WTC11 (cell line): Measurements from ENCODE around the gene RNF4. TPM values are rescaled to one million over a fixed set of nuclear protein-coding genes. Genes with fewer than 3 reads are reported as not detected.
A peak's percentile ranks its signal among the peaks of the same experiment; 100 is the strongest.

ENCODE experiments used
- ATAC-seq: fragments of 200-7000 bp; cut with Tn5 transposase; 2 replicates; pipeline ENCODE4 v1.10.0; 2021; ENCODE audit warnings: mild to moderate bottlenecking, moderate library complexity
- CTCF ChIA-PET: fragments of 300-600 bp; sonication (Branson Sonifier 250); formaldehyde crosslinking; loops from one replicate; lab custom pipeline; 2021; ENCODE audit warnings: antibody characterized with exemption; lab: Charles Lee
- POLR2A ChIA-PET: fragments of 350-600 bp; sonication (Branson Sonifier 250); formaldehyde crosslinking; loops from one replicate; lab custom pipeline; 2021; ENCODE audit warnings: antibody characterized with exemption; lab: Charles Lee
- DNase-seq: peaks from one replicate; pipeline ENCODE4 v3.0.0; 2021; ENCODE audit warnings: low spot score
- H3K27ac Mint-ChIP-seq: 2 replicates; pipeline ENCODE4 v1.8.0; 2021; ENCODE audit warnings: mixed read lengths
- H3K27me3 Mint-ChIP-seq: 2 replicates; pipeline ENCODE4 v1.8.0; 2021; ENCODE audit warnings: low read depth, mild to moderate bottlenecking, moderate library complexity, mixed read lengths
- H3K36me3 Mint-ChIP-seq: 2 replicates; pipeline ENCODE4 v1.8.0; 2021; ENCODE audit warnings: mixed read lengths
- H3K4me1 Mint-ChIP-seq: 2 replicates; pipeline ENCODE4 v1.8.0; 2022; ENCODE audit warnings: mixed read lengths
- H3K4me3 Mint-ChIP-seq: 2 replicates; pipeline ENCODE4 v1.8.0; 2021; ENCODE audit warnings: mild to moderate bottlenecking, moderate library complexity, mixed read lengths
- H3K9me3 Mint-ChIP-seq: 2 replicates; pipeline ENCODE4 v1.8.0; 2021; ENCODE audit warnings: mixed read lengths
- ATF1 ChIP-seq: sonication (generic); formaldehyde crosslinking; IDR thresholded peaks from 2 replicates; pipeline ENCODE4 v1.8.1; 2023; ENCODE audit warnings: mild to moderate bottlenecking, moderate library complexity, missing genetic modification reagents
- CREM ChIP-seq: sonication (generic); formaldehyde crosslinking; IDR thresholded peaks from 2 replicates; pipeline ENCODE4 v1.8.1; 2022; ENCODE audit warnings: mild to moderate bottlenecking, missing genetic modification reagents, moderate library complexity
- KAT7 ChIP-seq: sonication (generic); formaldehyde crosslinking; IDR thresholded peaks from 2 replicates; pipeline ENCODE4 v1.8.1; 2023; ENCODE audit warnings: missing genetic modification reagents, mild to moderate bottlenecking, borderline replicate concordance
- NFE2L1 ChIP-seq: sonication (generic); formaldehyde crosslinking; IDR thresholded peaks from 2 replicates; pipeline ENCODE4 v1.8.1; 2023; ENCODE audit warnings: missing genetic modification reagents
- NR3C1 ChIP-seq: sonication (generic); formaldehyde crosslinking; conservative IDR thresholded peaks from 2 replicates; pipeline ENCODE4 v1.8.1; 2023; ENCODE audit warnings: low read depth, mild to moderate bottlenecking, missing genetic modification reagents
- RELA ChIP-seq: sonication (generic); formaldehyde crosslinking; IDR thresholded peaks from 2 replicates; pipeline ENCODE4 v1.8.1; 2022; ENCODE audit warnings: missing genetic modification reagents, mild to moderate bottlenecking, borderline replicate concordance
- TCF7 ChIP-seq: sonication (generic); formaldehyde crosslinking; IDR thresholded peaks from 2 replicates; pipeline ENCODE4 v1.8.0; 2022; ENCODE audit warnings: mild to moderate bottlenecking, low read depth, missing genetic modification reagents, moderate library complexity
- ZNF121 ChIP-seq: sonication (generic); formaldehyde crosslinking; IDR thresholded peaks from 2 replicates; pipeline ENCODE4 v1.8.0; 2023; ENCODE audit warnings: missing genetic modification reagents
- ZNF263 ChIP-seq: sonication (generic); formaldehyde crosslinking; IDR thresholded peaks from 2 replicates; pipeline ENCODE4 v1.8.1; 2022; ENCODE audit warnings: low read depth, mild to moderate bottlenecking, moderate library complexity, missing genetic modification reagents
- ZNF416 ChIP-seq: fragments of 250-450 bp; sonication (Bioruptor Pico); IDR thresholded peaks from 2 replicates; pipeline ENCODE4 v1.9.0; 2021; ENCODE audit warnings: mild to moderate bottlenecking, inconsistent platforms
- total RNA-seq: library from RNA; stranded (reverse); gene quantifications from 3 replicates; pipeline ENCODE4 v1.2.3, GENCODE V29; 2021
- TF ChIP-seq, protein P1 (sequence below): sonication (generic); formaldehyde crosslinking; IDR thresholded peaks from 2 replicates; pipeline ENCODE4 v1.8.0; 2022; ENCODE audit warnings: mild to moderate bottlenecking, missing genetic modification reagents
- TF ChIP-seq, protein P2 (sequence below): fragments of 250-450 bp; sonication (Bioruptor Pico); IDR thresholded peaks from 2 replicates; pipeline ENCODE4 v1.9.0; 2021; ENCODE audit warnings: moderate library complexity, mild to moderate bottlenecking, inconsistent platforms, borderline replicate concordance
- TF ChIP-seq, protein P3 (sequence below): sonication (generic); formaldehyde crosslinking; IDR thresholded peaks from 2 replicates; pipeline ENCODE4 v1.8.0; 2023; ENCODE audit warnings: mild to moderate bottlenecking, missing genetic modification reagents
- TF ChIP-seq, protein P4 (sequence below): sonication (generic); formaldehyde crosslinking; IDR thresholded peaks from 2 replicates; pipeline ENCODE4 v1.8.1; 2022; ENCODE audit warnings: mild to moderate bottlenecking, moderate library complexity, missing genetic modification reagents
- TF ChIP-seq, protein P5 (sequence below): fragments of 250-450 bp; sonication (Bioruptor Pico); conservative IDR thresholded peaks from 2 replicates; pipeline ENCODE4 v1.9.0; 2021; ENCODE audit warnings: mild to moderate bottlenecking
- TF ChIP-seq, protein P6 (sequence below): fragments of 250-450 bp; sonication (Bioruptor Pico); IDR thresholded peaks from 2 replicates; pipeline ENCODE4 v1.8.0; 2021; ENCODE audit warnings: mild to moderate bottlenecking
- TF ChIP-seq, protein P7 (sequence below): sonication (generic); formaldehyde crosslinking; conservative IDR thresholded peaks from 2 replicates; pipeline ENCODE4 v1.8.1; 2023; ENCODE audit warnings: mild to moderate bottlenecking, low read depth, missing genetic modification reagents, moderate library complexity
- TF ChIP-seq, protein P8 (sequence below): sonication (generic); formaldehyde crosslinking; IDR thresholded peaks from 2 replicates; pipeline ENCODE4 v1.8.1; 2022; ENCODE audit warnings: mild to moderate bottlenecking, missing genetic modification reagents, moderate library complexity, borderline replicate concordance

RNF4 gene
- total RNA-seq, 1 experiment from 2014 or later: 87.3 TPM

DNA sequence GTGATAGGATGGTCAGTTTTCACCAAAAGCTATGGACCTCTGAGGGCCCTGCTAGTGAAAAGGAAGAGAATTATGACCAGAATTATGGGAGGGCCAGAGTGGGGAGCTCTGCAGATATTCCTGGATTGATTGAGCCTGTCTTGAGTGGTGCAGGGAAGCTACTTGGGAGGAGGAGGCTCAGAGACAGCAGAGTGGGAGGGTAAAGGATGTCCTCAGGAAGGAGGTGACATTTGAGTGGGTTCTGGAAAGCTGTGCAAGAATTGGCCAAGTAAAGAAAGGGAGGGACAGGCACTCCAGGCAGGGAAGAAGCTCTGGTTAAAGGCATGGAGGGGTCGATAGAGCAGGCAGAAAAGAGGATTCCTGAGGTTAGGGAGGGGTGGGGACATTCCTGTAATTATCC lies 24.1 kb downstream of the RNF4 start:
- H3K9me3 Mint-ChIP-seq: no peaks in the 10 kb centered on the region
- peaks cover 10% of the 10 kb centered on the region for H3K4me1 Mint-ChIP-seq
- H3K27me3 Mint-ChIP-seq: no peaks in the 10 kb centered on the region
- POLR2A ChIA-PET: interaction anchor here (0.6 kb wide), 1 partner anchor 57 kb away, joined by 3 read pairs; no protein-coding TSS in a partner anchor
- no peak for ATAC-seq
- TF ChIP-seq, protein P1, sequence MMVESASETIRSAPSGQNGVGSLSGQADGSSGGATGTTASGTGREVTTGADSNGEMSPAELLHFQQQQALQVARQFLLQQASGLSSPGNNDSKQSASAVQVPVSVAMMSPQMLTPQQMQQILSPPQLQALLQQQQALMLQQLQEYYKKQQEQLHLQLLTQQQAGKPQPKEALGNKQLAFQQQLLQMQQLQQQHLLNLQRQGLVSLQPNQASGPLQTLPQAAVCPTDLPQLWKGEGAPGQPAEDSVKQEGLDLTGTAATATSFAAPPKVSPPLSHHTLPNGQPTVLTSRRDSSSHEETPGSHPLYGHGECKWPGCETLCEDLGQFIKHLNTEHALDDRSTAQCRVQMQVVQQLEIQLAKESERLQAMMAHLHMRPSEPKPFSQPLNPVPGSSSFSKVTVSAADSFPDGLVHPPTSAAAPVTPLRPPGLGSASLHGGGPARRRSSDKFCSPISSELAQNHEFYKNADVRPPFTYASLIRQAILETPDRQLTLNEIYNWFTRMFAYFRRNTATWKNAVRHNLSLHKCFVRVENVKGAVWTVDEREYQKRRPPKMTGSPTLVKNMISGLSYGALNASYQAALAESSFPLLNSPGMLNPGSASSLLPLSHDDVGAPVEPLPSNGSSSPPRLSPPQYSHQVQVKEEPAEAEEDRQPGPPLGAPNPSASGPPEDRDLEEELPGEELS (CRISPR knock-in tag): no peak
- TF ChIP-seq CREM (CRISPR knock-in tag) (no peak), ZNF416 (CRISPR knock-in tag) (no peak)
- H3K4me3 Mint-ChIP-seq: no peak overlapping the region
- H3K27ac Mint-ChIP-seq: peak overlapping the region; percentile 65
- H3K36me3 Mint-ChIP-seq: peaks cover 71% of the 10 kb centered on the region
- DNase-seq: no peak
- CTCF ChIA-PET: interaction anchor here (0.7 kb wide), 1 partner anchor 31 kb away, joined by 3 read pairs; no protein-coding TSS in a partner anchor

DNA sequence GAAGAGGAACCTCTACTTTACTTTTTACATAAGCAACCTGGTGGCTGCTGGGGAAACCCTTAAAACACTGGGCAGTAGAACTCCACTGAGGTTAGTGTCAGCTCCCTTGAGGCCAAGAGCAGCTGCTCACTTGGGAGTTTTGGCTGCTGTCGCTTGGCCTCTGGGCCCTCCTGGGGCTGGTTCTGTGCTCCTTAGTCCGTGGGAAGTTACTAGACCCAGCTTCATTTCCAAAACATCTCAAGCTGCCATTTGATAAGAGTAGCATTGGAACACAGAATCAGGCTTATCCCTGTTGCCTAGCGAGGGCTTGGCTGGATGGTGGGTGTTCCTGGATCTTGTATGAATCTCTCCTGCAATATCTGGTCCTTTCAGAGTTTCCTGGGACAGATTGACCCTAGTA lies 26.1 kb downstream of the RNF4 start:
- CTCF ChIA-PET: interaction anchor here (1.2 kb wide), 1 partner anchor 53 kb away, joined by 5 read pairs; no protein-coding TSS in a partner anchor
- ATAC-seq (no peak), DNase-seq (no peak)
- POLR2A ChIA-PET: interaction anchor here (1.0 kb wide), 1 partner anchor 10 kb away, joined by 3 read pairs; no protein-coding TSS in a partner anchor
- peaks cover 78% of the 10 kb centered on the region for H3K36me3 Mint-ChIP-seq
- H3K4me1 Mint-ChIP-seq: no peaks in the 10 kb centered on the region
- H3K9me3 Mint-ChIP-seq: no peaks in the 10 kb centered on the region
- no peak overlapping the region for H3K4me3 Mint-ChIP-seq
- H3K27me3 Mint-ChIP-seq: no peaks in the 10 kb centered on the region
- H3K27ac Mint-ChIP-seq: peak overlapping the region; percentile 70; the same call in 1 of the 2 replicates
- TF ChIP-seq, protein P2, sequence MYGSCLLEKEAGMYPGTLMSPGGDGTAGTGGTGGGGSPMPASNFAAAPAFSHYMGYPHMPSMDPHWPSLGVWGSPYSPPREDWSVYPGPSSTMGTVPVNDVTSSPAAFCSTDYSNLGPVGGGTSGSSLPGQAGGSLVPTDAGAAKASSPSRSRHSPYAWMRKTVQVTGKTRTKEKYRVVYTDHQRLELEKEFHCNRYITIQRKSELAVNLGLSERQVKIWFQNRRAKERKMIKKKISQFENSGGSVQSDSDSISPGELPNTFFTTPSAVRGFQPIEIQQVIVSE (CRISPR knock-in tag): no peak
- no peak for TF ChIP-seq NFE2L1
- TF ChIP-seq, protein P3, sequence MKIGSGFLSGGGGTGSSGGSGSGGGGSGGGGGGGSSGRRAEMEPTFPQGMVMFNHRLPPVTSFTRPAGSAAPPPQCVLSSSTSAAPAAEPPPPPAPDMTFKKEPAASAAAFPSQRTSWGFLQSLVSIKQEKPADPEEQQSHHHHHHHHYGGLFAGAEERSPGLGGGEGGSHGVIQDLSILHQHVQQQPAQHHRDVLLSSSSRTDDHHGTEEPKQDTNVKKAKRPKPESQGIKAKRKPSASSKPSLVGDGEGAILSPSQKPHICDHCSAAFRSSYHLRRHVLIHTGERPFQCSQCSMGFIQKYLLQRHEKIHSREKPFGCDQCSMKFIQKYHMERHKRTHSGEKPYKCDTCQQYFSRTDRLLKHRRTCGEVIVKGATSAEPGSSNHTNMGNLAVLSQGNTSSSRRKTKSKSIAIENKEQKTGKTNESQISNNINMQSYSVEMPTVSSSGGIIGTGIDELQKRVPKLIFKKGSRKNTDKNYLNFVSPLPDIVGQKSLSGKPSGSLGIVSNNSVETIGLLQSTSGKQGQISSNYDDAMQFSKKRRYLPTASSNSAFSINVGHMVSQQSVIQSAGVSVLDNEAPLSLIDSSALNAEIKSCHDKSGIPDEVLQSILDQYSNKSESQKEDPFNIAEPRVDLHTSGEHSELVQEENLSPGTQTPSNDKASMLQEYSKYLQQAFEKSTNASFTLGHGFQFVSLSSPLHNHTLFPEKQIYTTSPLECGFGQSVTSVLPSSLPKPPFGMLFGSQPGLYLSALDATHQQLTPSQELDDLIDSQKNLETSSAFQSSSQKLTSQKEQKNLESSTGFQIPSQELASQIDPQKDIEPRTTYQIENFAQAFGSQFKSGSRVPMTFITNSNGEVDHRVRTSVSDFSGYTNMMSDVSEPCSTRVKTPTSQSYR (CRISPR knock-in tag): no peak
- no peak for TF ChIP-seq NR3C1 (CRISPR knock-in tag)
- TF ChIP-seq, protein P4, sequence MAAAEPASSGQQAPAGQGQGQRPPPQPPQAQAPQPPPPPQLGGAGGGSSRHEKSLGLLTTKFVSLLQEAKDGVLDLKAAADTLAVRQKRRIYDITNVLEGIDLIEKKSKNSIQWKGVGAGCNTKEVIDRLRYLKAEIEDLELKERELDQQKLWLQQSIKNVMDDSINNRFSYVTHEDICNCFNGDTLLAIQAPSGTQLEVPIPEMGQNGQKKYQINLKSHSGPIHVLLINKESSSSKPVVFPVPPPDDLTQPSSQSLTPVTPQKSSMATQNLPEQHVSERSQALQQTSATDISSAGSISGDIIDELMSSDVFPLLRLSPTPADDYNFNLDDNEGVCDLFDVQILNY: no peak
- TF ChIP-seq, protein P5, sequence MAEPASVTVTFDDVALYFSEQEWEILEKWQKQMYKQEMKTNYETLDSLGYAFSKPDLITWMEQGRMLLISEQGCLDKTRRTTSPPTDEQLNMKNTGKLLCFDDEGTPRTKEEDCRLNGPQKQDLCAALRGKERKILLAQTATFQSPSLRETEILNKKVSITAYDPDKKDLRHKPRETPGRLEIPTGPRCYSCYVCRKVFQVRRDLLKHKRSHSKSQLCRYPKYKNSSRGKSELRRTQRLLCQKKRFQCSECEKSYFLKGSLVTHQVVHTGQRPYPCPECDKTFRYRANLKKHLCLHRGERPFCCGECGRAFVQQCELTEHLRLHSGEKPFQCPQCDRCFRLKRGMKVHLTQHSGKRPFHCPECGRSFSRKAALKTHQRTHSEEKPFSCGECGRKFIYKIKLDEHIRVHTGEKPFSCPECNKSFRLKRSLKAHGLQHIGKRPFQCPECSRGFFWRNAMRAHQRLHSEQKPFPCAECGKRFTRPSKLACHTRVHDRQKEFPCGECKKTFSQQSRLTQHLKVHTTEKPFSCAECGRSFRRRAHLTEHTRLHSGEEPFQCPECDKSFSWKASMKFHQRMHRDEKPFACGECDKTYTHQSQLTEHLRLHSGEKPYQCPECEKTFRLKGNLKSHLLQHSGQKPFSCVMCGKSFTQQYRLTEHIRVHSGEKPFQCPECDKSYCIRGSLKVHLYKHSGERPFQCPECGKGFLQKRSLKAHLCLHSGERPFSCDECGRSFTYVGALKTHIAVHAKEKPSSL (CRISPR knock-in tag): no peak
- no peak for TF ChIP-seq ZNF121 (CRISPR knock-in tag)
- no peak for TF ChIP-seq TCF7 (CRISPR knock-in tag)
- no peak for TF ChIP-seq ZNF263
- TF ChIP-seq, protein P6, sequence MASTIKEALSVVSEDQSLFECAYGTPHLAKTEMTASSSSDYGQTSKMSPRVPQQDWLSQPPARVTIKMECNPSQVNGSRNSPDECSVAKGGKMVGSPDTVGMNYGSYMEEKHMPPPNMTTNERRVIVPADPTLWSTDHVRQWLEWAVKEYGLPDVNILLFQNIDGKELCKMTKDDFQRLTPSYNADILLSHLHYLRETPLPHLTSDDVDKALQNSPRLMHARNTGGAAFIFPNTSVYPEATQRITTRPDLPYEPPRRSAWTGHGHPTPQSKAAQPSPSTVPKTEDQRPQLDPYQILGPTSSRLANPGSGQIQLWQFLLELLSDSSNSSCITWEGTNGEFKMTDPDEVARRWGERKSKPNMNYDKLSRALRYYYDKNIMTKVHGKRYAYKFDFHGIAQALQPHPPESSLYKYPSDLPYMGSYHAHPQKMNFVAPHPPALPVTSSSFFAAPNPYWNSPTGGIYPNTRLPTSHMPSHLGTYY (CRISPR knock-in tag): no peak
- TF ChIP-seq ATF1 (CRISPR knock-in tag): no peak
- TF ChIP-seq, protein P7, sequence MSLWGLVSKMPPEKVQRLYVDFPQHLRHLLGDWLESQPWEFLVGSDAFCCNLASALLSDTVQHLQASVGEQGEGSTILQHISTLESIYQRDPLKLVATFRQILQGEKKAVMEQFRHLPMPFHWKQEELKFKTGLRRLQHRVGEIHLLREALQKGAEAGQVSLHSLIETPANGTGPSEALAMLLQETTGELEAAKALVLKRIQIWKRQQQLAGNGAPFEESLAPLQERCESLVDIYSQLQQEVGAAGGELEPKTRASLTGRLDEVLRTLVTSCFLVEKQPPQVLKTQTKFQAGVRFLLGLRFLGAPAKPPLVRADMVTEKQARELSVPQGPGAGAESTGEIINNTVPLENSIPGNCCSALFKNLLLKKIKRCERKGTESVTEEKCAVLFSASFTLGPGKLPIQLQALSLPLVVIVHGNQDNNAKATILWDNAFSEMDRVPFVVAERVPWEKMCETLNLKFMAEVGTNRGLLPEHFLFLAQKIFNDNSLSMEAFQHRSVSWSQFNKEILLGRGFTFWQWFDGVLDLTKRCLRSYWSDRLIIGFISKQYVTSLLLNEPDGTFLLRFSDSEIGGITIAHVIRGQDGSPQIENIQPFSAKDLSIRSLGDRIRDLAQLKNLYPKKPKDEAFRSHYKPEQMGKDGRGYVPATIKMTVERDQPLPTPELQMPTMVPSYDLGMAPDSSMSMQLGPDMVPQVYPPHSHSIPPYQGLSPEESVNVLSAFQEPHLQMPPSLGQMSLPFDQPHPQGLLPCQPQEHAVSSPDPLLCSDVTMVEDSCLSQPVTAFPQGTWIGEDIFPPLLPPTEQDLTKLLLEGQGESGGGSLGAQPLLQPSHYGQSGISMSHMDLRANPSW (CRISPR knock-in tag): no peak
- TF ChIP-seq KAT7 (CRISPR knock-in tag): no peak
- TF ChIP-seq, protein P8, sequence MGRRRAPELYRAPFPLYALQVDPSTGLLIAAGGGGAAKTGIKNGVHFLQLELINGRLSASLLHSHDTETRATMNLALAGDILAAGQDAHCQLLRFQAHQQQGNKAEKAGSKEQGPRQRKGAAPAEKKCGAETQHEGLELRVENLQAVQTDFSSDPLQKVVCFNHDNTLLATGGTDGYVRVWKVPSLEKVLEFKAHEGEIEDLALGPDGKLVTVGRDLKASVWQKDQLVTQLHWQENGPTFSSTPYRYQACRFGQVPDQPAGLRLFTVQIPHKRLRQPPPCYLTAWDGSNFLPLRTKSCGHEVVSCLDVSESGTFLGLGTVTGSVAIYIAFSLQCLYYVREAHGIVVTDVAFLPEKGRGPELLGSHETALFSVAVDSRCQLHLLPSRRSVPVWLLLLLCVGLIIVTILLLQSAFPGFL: no peak
- no peak for TF ChIP-seq RELA (CRISPR knock-in tag)
